K562 (cell line): Measurements from ENCODE around the gene LRRC61. TPM values are rescaled to one million over a fixed set of nuclear protein-coding genes. Genes with fewer than 3 reads are reported as not detected.

Experiments
- HMG20A ChIP-seq: fragments of 450-650 bp; formaldehyde crosslinking; conservative IDR thresholded peaks from 2 replicates; pipeline ENCODE4 v1.4.0; 2020; ENCODE audit warnings: mild to moderate bottlenecking, mixed read lengths
- KDM4B ChIP-seq, 2 experiments: fragments of 450-650 bp in 1 of 2; sonication (generic) in 1 of 2; IDR thresholded peaks; 2 replicates each; pipeline ENCODE4 v1.6.1; 2016 to 2017; ENCODE audit warnings: borderline replicate concordance in 2 of 2, antibody characterized with exemption in 1 of 2, low read depth in 1 of 2, mild to moderate bottlenecking in 1 of 2
- RNF219 ChIP-seq: fragments of 250-450 bp; sonication (Bioruptor Pico); IDR thresholded peaks from 2 replicates; pipeline ENCODE4 v1.5.0; 2022; ENCODE audit warnings: mild to moderate bottlenecking
- SNAPC5 ChIP-seq: fragments of 250-450 bp; sonication (Bioruptor Pico); IDR thresholded peaks from 2 replicates; pipeline ENCODE4 v1.8.0; 2021; ENCODE audit warnings: moderate library complexity, mild to moderate bottlenecking, inconsistent platforms
- SNRNP70 ChIP-seq: fragments of 200-400 bp; formaldehyde crosslinking; optimal IDR thresholded peaks from 2 replicates; pipeline ENCODE3; 2017; ENCODE audit warnings: low read depth, low read length
- ZEB2 ChIP-seq: fragments of 450-650 bp; IDR thresholded peaks from 2 replicates; pipeline ENCODE4 v1.6.1; 2016
- ZNF124 ChIP-seq: sonication (generic); formaldehyde crosslinking; IDR thresholded peaks from 2 replicates; pipeline ENCODE4 v1.8.1; 2022; ENCODE audit warnings: missing genetic modification reagents
- ZNF274 ChIP-seq: IDR thresholded peaks from 2 replicates; pipeline ENCODE4 v1.6.1; 2011; ENCODE audit warnings: low read depth, mild to moderate bottlenecking, low read length, moderate library complexity, borderline replicate concordance
- ZNF316 ChIP-seq: fragments of 450-650 bp; IDR thresholded peaks from 2 replicates; pipeline ENCODE4 v1.6.1; 2016
- polyA plus RNA-seq, 8 experiments: library from polyadenylated mRNA; depleted of rRNA in 4 of 8; stranded (reverse) in 5 of 8; unstranded in 3 of 8; fragments of >200 nt; fragmentation: Nextera tagmentation in 2 of 8; fragmentation: Illumina TruSeq in 1 of 8; extraction: Ambion mirVana in 2 of 8; extraction: Trizol in 1 of 8; gene quantifications; 2 replicates each; pipeline versions ENCODE4 v1.2.1 to v1.2.3, GENCODE V29; 2011 to 2014; ENCODE audit warnings: inconsistent platforms in 1 of 8, missing spikeins in 1 of 8
- total RNA-seq, 7 experiments: library from RNA; depleted of rRNA in 6 of 7; stranded (reverse); fragments of >200 nt in 6 of 7; fragmentation: Illumina TruSeq in 2 of 7; extraction: Trizol in 2 of 7; gene quantifications; 2 replicates each; pipeline versions ENCODE4 v1.2.1 to v1.2.3, GENCODE V29; 2011 to 2021; ENCODE audit warnings: low replicate concordance in 1 of 7
- TF ChIP-seq, protein P1 (sequence below): sonication (generic); formaldehyde crosslinking; IDR thresholded peaks from 2 replicates; pipeline ENCODE4 v1.8.0; 2022; ENCODE audit warnings: mild to moderate bottlenecking, missing genetic modification reagents
- TF ChIP-seq, protein P2 (sequence below): fragments of 250-450 bp; sonication (Bioruptor Pico); IDR thresholded peaks from 2 replicates; pipeline ENCODE4 v1.4.0; 2020; ENCODE audit warnings: mild to moderate bottlenecking, moderate library complexity

LRRC61 gene
- total and polyA plus RNA-seq, 9 of the 15 experiments (the other 6 are each of a cell fraction or from before 2014, with no cell fraction given) = 1.3 to 55.2 (median 35.2) TPM

DNA sequence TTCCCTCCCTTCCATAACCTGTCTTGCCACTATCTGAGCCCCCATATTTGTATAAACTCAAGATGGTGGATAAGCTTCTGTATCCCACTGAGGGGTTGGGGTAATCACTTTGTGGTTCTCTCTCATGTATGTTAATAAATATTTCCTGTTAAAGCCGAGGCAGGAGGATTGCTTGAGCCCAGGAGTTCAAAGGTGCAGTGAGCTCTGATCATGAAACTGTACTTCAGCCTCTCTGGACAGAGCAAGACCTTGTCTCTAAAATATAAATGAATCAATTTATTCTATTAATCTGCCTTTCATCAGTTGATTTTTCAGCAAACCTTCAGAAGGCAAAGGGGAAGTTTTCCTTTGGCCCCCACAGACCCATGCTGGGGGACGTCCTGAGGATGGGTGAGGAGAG lies 20.1 kb downstream of the LRRC61 start (continued):
- TF ChIP-seq, protein P1, sequence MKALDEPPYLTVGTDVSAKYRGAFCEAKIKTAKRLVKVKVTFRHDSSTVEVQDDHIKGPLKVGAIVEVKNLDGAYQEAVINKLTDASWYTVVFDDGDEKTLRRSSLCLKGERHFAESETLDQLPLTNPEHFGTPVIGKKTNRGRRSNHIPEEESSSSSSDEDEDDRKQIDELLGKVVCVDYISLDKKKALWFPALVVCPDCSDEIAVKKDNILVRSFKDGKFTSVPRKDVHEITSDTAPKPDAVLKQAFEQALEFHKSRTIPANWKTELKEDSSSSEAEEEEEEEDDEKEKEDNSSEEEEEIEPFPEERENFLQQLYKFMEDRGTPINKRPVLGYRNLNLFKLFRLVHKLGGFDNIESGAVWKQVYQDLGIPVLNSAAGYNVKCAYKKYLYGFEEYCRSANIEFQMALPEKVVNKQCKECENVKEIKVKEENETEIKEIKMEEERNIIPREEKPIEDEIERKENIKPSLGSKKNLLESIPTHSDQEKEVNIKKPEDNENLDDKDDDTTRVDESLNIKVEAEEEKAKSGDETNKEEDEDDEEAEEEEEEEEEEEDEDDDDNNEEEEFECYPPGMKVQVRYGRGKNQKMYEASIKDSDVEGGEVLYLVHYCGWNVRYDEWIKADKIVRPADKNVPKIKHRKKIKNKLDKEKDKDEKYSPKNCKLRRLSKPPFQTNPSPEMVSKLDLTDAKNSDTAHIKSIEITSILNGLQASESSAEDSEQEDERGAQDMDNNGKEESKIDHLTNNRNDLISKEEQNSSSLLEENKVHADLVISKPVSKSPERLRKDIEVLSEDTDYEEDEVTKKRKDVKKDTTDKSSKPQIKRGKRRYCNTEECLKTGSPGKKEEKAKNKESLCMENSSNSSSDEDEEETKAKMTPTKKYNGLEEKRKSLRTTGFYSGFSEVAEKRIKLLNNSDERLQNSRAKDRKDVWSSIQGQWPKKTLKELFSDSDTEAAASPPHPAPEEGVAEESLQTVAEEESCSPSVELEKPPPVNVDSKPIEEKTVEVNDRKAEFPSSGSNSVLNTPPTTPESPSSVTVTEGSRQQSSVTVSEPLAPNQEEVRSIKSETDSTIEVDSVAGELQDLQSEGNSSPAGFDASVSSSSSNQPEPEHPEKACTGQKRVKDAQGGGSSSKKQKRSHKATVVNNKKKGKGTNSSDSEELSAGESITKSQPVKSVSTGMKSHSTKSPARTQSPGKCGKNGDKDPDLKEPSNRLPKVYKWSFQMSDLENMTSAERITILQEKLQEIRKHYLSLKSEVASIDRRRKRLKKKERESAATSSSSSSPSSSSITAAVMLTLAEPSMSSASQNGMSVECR (CRISPR knock-in tag) = no peak
- TF ChIP-seq, protein P2, sequence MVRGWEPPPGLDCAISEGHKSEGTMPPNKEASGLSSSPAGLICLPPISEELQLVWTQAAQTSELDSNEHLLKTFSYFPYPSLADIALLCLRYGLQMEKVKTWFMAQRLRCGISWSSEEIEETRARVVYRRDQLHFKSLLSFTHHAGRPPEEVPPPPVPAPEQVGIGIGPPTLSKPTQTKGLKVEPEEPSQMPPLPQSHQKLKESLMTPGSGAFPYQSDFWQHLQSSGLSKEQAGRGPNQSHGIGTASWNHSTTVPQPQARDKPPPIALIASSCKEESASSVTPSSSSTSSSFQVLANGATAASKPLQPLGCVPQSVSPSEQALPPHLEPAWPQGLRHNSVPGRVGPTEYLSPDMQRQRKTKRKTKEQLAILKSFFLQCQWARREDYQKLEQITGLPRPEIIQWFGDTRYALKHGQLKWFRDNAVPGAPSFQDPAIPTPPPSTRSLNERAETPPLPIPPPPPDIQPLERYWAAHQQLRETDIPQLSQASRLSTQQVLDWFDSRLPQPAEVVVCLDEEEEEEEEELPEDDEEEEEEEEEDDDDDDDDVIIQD (CRISPR knock-in tag) = no peak
- no peak for TF ChIP-seq KDM4B (IDR thresholded peaks at IDR 0.05; ENCODE audit: borderline replicate concordance in 2 of 2, low read depth in 1 of 2)
- no peak for TF ChIP-seq ZNF316
- TF ChIP-seq RNF219 (CRISPR knock-in tag) = no peak
- no peak for TF ChIP-seq SNRNP70
- TF ChIP-seq HMG20A (CRISPR knock-in tag) = no peak
- no peak for TF ChIP-seq ZNF124
- no peak for TF ChIP-seq SNAPC5 (CRISPR knock-in tag)
- TF ChIP-seq ZNF274 = no peak
- TF ChIP-seq ZEB2 = no peak
